Measurements from ENCODE around the gene SART3. TPM values are rescaled to one million over a fixed set of nuclear protein-coding genes. Genes with fewer than 3 reads are reported as not detected.

SART3 gene
- total and polyA plus RNA-seq, 2 of the 13 experiments (the other 11 are each of a cell fraction or from before 2014, with no cell fraction given) = 16.1 to 69.9 TPM

DNA sequence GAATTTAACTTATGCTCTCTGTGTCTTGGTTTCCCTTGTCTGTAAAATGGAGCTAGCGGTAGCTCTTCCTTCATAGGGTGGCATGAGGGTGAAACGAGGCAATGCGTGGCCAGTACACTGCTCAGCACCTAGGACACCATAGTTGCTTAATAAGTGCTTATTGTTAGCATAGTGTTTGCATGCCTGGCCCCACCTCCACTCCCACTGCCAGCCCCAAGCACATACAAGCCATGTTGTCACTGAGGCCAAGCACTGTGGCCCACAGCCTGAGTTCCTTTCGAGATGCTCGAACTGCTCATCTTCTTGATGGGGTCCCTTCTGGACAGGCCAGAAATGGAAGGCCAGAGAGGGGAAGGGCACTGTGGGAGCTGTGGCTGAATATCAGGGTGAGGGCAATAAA is 45.1 kb downstream of the SART3 start:
- in situ Hi-C loops (cut with HindIII; ENCODE audit: extremely low pct_ligation_motif_present, low pct_unique_long_range_greater_than_20kb) = no loop called here
- Histone ChIP-seq H2AFZ (ENCODE audit: low read length) (no peak overlapping the region), H3K9ac (ENCODE audit: insufficient read depth, low read depth, low read length) (peak overlapping the region; percentile 86)

More for the DNA sequence above, 45.1 kb downstream of the SART3 start:
- no peaks in the 10 kb centered on the region; the same call in 1 of the 2 replicates for H4K20me1 ChIP-seq (ENCODE audit: insufficient read depth, low read length)
- peak overlapping the region; percentile 54 for H3K27ac ChIP-seq (ENCODE audit: extremely low read length, insufficient read depth, low read length)
- H3K79me2 ChIP-seq (ENCODE audit: insufficient read depth, low read length) = no peaks in the 10 kb centered on the region
- BruUV-seq (replicated peaks) = no TSS peak
- ChIA-PET CTCF (ENCODE audit: low intra/inter-chr PET ratio, low total read pairs) (no interaction called here), POLR2A (interaction anchor here (1.2 kb wide), 1 partner anchor 46 kb away, joined by 6 read pairs; the partner anchor contains the start of gene ISCU)
- intact Hi-C loops (cut with micrococcal nuclease; ENCODE audit: unreplicated experiment) = loop anchor here (2.0 kb wide), 1 partner anchor 203 kb away; no protein-coding TSS in a partner anchor
- peak; percentile 26 for FAIRE-seq
- no peaks in the 10 kb centered on the region for H3K27me3 ChIP-seq (ENCODE audit: control insufficient read depth in 1 of 2, insufficient read depth in 2 of 2, low read length in 2 of 2)
- no peaks in the 10 kb centered on the region for H3K9me3 ChIP-seq (ENCODE audit: low read length)
- 75% methylated on average over 2 of the region's 5 CpGs for WGBS (ENCODE audit: low lambda C conversion rate)
- peaks cover 14 to 28% of the 10 kb centered on the region in 2 experiments for H3K36me3 ChIP-seq (replicated peaks in 1 of 2; ENCODE audit: control insufficient read depth in 1 of 2, insufficient read depth in 2 of 2, low read length in 2 of 2)
- peak; percentile 50 for ATAC-seq
- peak overlapping the region; percentile 95 for H3K4me2 ChIP-seq (ENCODE audit: low read depth, low read length)
- TF ChIP-seq, protein P1, sequence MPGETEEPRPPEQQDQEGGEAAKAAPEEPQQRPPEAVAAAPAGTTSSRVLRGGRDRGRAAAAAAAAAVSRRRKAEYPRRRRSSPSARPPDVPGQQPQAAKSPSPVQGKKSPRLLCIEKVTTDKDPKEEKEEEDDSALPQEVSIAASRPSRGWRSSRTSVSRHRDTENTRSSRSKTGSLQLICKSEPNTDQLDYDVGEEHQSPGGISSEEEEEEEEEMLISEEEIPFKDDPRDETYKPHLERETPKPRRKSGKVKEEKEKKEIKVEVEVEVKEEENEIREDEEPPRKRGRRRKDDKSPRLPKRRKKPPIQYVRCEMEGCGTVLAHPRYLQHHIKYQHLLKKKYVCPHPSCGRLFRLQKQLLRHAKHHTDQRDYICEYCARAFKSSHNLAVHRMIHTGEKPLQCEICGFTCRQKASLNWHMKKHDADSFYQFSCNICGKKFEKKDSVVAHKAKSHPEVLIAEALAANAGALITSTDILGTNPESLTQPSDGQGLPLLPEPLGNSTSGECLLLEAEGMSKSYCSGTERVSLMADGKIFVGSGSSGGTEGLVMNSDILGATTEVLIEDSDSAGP (CRISPR knock-in tag; IDR thresholded peaks at IDR 0.05; ENCODE audit: borderline replicate concordance) = no peak
- TF ChIP-seq ZFY (CRISPR knock-in tag; IDR thresholded peaks at IDR 0.05) (peak; percentile 14; the same call in 1 of the 2 replicates), ZKSCAN8 (CRISPR knock-in tag; IDR thresholded peaks at IDR 0.05; ENCODE audit: borderline replicate concordance) (peak; percentile 76; the same call in 1 of the 2 replicates), ISL2 (CRISPR knock-in tag; IDR thresholded peaks at IDR 0.05) (no peak), CEBPB (IDR thresholded peaks at IDR 0.05; ENCODE audit: borderline replicate concordance, low read depth, low read length) (peak; percentile 56; the same call in 1 of the 2 replicates), NFE2 (CRISPR knock-in tag; IDR thresholded peaks at IDR 0.05) (no peak), ZNF367 (CRISPR knock-in tag; IDR thresholded peaks at IDR 0.05; ENCODE audit: borderline replicate concordance) (no peak), ZNF589 (CRISPR knock-in tag; conservative IDR thresholded peaks at IDR 0.05) (0 out of 2 replicates have a peak, but pooled peaks have one; percentile 39), KDM2A (CRISPR knock-in tag; IDR thresholded peaks at IDR 0.05; ENCODE audit: borderline replicate concordance, low read depth) (peak; percentile 28; the same call in 1 of the 2 replicates), SSRP1 (CRISPR knock-in tag; IDR thresholded peaks at IDR 0.05) (0 out of 2 replicates have a peak, but pooled peaks have one; percentile 42), NR3C1 (CRISPR knock-in tag; IDR thresholded peaks at IDR 0.05) (no peak)
- TF ChIP-seq, protein P2, sequence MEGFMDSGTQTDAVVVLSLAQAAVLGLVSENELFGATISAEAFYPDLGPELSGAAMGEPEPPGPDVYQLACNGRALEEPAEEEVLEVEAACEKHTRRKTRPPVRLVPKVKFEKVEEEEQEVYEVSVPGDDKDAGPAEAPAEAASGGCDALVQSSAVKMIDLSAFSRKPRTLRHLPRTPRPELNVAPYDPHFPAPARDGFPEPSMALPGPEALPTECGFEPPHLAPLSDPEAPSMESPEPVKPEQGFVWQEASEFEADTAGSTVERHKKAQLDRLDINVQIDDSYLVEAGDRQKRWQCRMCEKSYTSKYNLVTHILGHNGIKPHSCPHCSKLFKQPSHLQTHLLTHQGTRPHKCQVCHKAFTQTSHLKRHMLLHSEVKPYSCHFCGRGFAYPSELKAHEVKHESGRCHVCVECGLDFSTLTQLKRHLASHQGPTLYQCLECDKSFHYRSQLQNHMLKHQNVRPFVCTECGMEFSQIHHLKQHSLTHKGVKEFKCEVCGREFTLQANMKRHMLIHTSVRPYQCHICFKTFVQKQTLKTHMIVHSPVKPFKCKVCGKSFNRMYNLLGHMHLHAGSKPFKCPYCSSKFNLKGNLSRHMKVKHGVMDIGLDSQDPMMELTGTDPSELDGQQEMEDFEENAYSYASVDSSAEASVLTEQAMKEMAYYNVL (CRISPR knock-in tag; IDR thresholded peaks at IDR 0.05; ENCODE audit: borderline replicate concordance) = no peak
- peak; percentile 17 for DNase-seq (ENCODE audit: low spot score)
- peaks cover 21% of the 10 kb centered on the region for H3K4me1 ChIP-seq (ENCODE audit: insufficient read depth, low read length)
- H3K4me3 ChIP-seq (replicated peaks in 1 of 3; ENCODE audit: insufficient read depth in 1 of 3, low read depth in 2 of 3, low read length in 3 of 3) = peak overlapping the region; percentile 65 to 99 (median 88)

All from HepG2 (cell line).